HG02610 (cell line): ENCODE measurements around the gene LRRTM3.

ENCODE experiments used
- ATAC-seq: cut with Tn5 transposase; IDR thresholded peaks from one replicate; pipeline ENCODE4 v1.9.1; 2021; ENCODE audit warnings: mild to moderate bottlenecking, moderate library complexity; ENCODE audit not compliant: unreplicated experiment

Gene LRRTM3

DNA sequence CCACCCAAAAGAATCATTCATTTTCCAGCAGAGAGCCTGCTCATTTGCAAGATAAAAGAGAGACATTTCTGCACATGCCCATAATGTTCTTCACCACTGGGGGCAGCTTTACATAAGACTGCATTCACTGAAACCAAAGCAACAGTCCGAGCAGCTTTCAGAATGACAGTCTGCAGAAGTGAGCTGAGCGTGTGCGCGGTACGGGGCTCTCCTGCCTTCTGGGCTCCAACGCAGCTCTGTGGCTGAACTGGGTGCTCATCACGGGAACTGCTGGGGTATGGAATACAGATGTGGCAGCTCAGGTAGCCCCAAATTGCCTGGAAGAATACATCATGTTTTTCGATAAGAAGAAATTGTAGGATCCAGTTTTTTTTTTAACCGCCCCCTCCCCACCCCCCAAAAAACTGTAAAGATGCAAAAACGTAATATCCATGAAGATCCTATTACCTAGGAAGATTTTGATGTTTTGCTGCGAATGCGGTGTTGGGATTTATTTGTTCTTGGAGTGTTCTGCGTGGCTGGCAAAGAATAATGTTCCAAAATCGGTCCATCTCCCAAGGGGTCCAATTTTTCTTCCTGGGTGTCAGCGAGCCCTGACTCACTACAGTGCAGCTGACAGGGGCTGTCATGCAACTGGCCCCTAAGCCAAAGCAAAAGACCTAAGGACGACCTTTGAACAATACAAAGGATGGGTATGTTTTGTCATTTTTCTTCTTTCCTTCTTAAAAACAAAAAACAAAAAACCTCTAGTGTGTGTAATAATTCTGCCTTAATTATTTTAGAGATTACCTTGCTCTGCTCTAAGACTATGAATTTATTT is at the start of gene LRRTM3:
Gene LRRTM3, plus strand, starts transcription at position 141 of the 820 bp plus-strand sequence.
- ATAC-seq, result peak; percentile 100

DNA sequence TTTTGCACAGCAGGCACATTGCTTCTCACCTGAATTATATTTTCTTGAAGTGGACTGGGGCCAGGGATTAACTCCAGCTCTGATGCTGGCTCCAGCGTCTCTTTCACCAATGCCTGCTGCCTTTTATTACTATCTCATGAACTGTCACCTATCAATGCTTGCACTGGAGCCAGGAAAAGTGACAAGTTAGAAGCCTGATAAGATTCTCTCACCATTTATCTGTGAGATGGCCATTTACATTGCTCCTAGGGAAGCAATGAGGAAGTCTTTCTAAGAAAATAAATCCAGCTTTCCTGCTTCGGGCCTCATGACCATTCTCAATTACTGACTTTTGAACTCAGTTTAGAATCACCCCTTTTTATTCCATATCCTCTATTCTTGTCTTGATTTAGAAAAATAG is 48.5 kb upstream of the LRRTM3 start:
- ATAC-seq, result no peak

DNA sequence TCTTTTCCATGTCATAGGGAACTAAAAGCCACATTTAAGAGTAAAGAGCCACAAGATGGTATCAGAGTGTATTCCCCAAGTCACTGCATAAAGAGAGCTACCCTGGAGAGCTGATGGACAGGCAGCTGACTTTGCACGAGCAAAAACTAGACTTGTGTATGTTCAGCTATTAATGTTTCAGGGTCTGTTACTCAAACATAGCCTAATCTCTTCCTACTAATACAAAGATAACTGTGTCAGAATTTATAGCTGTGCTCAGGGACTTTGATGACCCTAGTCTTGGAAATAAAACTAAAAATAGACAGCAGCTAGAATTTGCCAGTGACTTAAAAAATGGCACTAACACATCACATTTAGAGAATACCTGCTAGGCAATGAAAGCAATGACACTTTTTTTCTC is 45.5 kb upstream of the LRRTM3 start:
- no peak for ATAC-seq

DNA sequence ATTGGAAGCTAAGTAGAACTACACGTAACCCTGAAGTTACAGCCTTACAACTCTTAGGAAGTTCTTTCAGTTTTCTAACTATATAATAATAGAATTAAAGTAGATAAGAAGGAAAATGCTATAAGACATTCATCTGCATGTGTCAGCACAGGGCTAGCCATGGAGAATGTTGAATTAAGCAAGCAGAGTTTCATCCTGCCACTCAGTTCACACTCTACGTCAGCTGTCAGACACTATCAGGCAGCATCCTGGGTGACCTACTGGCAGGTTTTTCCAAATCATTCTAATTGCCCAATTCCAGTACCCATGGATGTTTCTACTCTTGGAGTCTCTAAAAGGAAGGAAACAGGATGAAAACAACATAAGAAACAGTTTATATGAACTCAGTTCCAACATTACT is 45.0 kb upstream of the LRRTM3 start:
- no peak for ATAC-seq

DNA sequence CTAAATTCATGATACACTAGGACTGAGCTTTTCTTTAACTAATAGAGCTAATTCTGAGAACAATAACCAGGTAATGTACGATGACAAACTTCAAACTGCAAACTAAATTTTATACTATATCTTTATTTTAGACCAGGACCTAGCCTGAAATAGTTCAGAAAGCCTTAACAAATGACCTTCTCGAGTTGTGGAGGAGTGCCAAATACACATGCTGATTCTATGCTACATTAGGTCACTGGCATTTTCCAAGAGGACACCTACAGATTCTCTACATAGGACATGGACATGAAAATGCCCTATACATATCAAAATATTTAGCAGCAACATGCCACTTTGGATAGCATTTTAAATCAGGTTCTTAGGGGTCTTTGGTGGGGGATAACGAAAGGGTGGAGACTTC is 44.0 kb upstream of the LRRTM3 start:
- no peak for ATAC-seq

DNA sequence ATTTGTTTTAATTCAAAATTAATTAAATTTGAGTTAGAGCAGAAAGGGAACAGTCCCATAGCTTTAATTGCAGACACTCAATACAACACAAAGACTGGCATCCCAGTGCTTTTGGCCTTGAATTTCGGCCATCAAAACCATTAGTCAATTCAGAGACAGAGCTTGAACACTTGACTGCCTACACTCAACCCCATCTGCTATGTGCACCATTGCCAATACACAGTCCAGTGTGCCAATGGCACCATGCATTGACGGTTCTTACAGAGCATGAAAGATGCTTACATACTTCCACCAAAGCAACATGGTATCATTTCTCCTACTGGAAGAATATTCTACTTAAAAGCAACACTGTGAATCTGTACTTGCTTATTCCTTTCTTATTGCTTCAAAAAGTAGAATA is 43.6 kb upstream of the LRRTM3 start:
- ATAC-seq, result no peak

DNA sequence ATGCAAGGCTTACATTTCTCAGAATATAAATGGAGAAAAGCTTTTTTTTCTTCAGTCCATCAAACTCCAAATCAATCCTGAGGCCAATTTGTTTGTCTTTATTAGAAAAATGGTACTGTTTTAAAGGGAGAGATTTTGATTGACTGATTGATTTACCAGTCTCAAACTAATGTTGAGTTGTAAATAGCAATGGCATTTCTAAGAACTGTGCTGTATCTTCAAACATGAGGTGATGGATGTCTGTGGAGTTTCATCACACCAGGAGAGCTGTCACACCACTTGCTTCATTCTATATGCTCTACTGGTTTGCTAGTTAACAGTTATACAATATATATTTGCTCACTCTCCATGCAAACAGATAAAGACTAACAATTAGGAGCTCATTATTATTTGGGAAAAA is 39.0 kb upstream of the LRRTM3 start:
- no peak for ATAC-seq

DNA sequence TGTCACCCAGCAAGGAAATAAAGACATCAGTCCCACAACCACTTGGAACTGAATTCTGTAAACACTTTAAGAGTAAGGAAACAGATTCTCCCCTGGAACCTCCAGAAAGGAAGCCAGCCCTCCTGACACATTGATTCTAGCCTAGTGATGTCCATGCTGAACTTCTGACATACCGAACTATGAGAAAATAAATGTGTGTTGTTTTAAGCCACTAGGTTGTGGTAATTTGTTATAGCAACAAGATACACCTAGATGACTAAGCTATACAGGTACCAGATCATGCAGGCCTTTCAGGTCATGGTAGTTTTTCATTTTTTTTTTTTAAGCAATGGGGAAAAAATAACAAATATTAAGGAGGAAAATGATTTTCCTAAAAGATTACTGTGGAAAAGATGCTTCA is 37.6 kb upstream of the LRRTM3 start:
- ATAC-seq, result no peak

DNA sequence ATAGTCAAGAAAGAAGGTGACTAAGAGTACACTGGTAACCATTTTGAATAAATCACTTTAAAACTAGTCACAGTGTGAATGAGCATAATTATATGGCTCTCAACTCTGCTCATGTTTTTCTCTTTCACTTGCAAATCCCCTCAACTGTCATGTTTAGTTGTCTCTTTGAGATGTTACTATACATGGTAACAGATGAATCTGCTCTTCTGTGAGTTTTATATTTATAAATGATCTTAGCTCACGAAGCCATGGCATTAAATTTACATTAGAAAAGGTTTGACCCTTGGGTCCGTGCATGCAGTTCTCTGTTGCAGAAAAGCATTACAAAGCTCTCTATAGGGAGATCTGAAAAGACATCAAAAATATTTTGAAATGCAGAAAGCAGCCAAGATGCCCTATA is 33.0 kb upstream of the LRRTM3 start:
- no peak for ATAC-seq

DNA sequence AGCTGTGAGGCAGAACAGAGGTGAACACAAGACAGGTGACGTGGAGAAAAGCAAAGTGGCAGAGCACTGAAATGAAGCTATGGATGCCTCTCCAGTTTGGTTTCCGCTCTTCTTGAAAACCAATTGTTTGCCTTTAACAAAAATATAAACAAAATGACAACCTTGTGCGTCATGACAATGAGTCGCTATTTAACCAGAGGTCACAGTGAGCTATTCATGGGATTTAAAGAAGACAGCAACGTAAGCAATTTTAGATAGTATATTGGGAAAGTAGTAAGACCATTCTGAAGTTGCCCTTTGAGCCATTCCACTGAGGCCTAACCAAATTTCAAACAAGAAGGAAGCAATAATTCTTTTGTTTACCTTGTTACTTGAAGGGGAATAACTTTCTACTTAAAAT is 15.2 kb upstream of the LRRTM3 start:
- ATAC-seq, result no peak

DNA sequence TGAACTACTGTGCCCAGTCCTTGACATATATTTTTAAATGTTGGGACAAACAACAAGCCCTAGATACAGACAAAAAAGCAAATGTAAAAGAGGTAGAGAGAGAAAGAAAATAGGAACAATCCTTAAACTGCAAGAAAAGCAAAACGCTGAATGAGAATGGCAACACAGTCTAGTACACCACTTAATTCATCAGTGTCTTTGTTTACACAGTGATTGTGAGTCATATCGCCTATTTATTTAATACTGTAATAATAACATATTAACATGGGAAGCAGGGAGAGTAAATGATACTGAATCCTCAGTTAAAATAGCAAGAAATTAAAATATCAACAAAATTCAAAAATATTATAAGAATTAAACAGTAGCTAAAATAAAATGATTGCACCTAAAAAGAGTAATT is 9.8 kb upstream of the LRRTM3 start:
- no peak for ATAC-seq

DNA sequence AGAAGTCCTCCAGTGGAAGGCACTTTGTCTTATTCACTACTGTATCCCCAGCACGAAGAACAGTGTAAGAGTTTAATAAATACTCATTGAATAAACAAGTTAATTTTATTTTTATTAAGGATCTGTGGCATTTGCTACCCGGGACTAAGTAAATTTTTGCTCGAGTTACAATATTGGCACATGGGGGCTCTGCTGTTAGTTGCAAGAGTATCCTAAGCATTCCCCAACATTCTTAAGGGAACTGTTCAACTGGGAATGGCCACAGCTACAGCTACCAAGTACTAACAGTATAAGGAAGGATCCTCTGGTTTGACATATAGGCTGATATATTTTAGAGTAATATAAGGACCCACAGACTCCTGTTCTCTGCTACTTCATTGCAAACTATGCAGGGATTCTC is 8.7 kb upstream of the LRRTM3 start:
- no peak for ATAC-seq

DNA sequence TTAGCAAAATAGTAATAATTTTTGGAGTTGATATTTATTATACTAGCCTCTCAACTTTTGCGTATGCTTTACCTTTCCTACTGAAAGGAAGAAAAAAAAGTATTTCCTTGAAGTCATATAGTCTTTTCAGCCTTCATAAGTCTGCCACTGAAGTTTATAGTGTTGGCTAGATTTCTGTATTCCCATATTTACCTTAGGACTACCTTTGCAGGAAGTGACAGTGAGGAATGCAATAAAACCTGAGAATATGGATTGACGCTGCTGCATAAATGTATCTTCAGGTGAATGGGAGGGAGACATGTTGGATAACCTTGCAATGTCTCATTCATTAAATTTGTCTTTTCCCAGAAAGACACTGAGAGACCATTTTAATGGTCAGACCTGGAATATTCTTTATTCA is 6.6 kb upstream of the LRRTM3 start:
- ATAC-seq, result no peak

DNA sequence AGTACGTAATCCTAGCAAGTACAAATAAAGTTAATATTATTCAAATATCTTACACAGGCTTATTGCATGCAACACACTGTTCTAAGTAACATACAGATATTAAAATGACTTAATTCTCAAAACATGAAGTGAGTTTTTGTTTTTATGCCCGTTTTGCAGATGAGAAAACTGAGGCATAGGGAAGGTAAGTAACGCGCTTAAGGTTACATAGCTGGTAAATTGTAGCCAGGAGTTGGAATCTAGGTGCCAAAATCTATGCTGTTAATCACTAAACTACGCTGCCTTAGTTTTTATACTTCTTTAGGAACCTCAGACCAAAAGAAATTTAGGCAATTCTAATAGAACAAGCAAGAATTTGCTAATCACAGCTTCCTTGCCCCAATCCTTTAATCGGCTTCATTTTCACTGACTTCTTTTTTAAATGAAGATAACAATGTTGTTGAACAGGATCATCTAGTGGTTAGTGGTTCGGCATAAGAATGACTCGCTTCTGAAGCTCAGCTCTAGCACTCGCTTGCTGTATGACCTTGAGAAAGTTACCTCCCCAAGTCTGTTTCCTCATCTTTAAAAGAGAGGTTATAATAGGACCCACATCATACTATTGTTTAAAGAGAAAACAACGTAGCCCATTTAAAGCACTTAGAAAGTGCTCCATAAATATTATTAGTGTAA is 1.0 kb upstream of the LRRTM3 start:
- ATAC-seq, result no peak

DNA sequence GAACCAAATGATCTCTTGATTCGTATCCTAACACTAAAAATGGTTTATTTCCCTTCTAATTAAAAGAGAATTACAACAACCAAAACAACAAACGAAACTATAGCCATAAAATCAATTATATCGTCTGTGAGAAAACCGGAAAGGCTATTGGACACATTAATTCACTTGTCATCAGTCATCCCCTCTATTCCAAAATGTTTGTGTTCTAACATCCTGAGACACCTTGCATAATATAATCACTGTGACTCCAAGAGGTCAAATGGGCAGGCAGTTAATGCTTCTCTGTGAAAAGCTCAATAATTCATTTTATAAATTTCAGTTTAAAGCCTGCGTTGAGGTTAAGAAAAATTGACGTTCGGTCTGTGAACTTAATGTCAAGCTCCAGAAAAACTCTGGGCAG is 463 bp upstream of the LRRTM3 start:
- ATAC-seq, result no peak

DNA sequence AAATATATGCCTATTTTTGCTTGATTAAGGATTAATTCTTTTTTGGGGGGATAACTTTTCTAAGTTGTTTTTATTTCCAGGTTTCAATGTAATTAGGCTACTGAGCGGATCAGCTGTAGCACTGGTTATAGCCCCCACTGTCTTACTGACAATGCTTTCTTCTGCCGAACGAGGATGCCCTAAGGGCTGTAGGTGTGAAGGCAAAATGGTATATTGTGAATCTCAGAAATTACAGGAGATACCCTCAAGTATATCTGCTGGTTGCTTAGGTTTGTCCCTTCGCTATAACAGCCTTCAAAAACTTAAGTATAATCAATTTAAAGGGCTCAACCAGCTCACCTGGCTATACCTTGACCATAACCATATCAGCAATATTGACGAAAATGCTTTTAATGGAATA is 1.0 kb downstream of the LRRTM3 start:
- no peak for ATAC-seq

DNA sequence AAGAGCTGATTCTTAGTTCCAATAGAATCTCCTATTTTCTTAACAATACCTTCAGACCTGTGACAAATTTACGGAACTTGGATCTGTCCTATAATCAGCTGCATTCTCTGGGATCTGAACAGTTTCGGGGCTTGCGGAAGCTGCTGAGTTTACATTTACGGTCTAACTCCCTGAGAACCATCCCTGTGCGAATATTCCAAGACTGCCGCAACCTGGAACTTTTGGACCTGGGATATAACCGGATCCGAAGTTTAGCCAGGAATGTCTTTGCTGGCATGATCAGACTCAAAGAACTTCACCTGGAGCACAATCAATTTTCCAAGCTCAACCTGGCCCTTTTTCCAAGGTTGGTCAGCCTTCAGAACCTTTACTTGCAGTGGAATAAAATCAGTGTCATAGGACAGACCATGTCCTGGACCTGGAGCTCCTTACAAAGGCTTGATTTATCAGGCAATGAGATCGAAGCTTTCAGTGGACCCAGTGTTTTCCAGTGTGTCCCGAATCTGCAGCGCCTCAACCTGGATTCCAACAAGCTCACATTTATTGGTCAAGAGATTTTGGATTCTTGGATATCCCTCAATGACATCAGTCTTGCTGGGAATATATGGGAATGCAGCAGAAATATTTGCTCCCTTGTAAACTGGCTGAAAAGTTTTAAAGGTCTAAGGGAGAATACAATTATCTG is 1.6 kb downstream of the LRRTM3 start:
- ATAC-seq, result no peak

DNA sequence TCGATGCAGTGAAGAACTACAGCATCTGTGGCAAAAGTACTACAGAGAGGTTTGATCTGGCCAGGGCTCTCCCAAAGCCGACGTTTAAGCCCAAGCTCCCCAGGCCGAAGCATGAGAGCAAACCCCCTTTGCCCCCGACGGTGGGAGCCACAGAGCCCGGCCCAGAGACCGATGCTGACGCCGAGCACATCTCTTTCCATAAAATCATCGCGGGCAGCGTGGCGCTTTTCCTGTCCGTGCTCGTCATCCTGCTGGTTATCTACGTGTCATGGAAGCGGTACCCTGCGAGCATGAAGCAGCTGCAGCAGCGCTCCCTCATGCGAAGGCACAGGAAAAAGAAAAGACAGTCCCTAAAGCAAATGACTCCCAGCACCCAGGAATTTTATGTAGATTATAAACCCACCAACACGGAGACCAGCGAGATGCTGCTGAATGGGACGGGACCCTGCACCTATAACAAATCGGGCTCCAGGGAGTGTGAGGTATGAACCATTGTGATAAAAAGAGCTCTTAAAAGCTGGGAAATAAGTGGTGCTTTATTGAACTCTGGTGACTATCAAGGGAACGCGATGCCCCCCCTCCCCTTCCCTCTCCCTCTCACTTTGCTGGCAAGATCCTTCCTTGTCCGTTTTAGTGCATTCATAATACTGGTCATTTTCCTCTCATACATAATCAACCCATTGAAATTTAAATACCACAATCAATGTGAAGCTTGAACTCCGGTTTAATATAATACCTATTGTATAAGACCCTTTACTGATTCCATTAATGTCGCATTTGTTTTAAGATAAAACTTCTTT is 2.3 kb downstream of the LRRTM3 start:
- no peak for ATAC-seq

DNA sequence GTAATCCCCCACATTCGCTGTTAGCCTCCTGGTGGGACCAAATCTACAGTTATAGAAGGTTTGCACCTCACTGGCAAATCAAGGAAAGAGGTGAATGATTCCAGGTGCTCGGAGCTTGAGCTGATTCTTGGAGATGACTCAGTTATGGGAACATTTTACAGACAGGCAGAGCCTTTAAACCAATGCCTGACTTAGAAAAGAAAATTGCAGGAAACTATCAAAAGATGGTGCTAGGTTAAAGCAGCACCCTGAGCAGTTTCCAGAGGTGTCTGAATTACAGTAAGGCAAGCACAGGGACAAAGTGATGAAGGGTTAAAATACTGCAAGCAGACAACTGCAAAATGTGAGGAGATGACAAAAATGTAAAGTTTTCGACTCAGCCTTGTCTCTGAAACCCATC is 2.9 kb downstream of the LRRTM3 start:
- ATAC-seq, result no peak

DNA sequence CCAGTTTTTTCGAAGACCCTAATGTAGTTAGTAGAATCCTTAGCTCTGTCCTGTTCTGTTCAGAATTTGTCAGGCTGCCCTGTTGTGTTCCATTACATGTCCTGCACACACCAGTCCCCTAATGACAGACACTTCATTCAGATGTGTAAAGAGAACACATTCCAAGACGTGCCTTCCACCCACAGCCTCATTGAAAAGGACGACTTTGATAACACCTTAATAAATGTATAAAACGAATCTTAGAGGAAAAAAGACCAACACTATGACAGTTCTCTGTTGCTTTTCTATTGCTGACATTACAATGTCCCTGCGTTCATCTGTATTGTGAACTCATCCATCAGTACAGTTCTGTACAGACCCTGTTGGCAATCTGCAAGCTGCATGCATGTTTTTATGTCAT is 3.5 kb downstream of the LRRTM3 start:
- ATAC-seq, result no peak

DNA sequence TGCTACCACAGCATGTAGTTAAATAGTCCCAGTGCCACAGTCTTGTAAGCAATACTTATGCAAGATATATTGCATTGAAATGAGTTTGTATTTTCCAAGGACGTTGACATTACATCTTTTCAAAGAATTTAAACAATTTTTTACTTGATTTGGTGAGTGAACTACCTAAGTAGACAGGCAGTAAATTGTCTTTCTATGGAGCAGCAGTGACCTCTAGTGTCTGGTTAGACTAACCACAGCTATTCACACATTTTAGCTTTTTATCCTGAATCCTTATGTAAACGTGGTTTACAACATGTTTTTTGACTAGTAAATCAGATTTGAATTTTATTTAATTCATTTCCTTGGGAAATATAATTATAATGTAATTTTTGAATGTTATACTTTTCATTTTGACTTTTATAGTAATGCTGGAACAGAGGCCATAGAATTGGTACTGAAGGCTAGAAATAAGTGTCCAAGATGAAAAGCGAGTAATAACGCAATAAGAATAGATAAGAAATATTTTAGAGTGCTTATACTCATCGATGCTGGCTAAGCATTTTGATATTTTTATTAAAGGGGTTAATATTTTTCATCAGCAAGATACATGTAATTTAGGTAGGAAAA is 5.6 kb downstream of the LRRTM3 start:
- ATAC-seq, result peak; percentile 83
